Liver (tissue), 9 donors: ENCODE data around the gene AAGAB. TPM values are rescaled to one million over a fixed set of nuclear protein-coding genes. Genes with fewer than 3 reads are reported as not detected.

ENCODE experiments used
- DNase-seq: peaks from one replicate; pipeline ENCODE4 v3.0.0-alpha.2; 2017; ENCODE audit warnings: low spot score
- H3K27ac ChIP-seq, 2 donors: one replicate each; pipeline ENCODE4 v1.7.0; 2013; ENCODE audit warnings: inconsistent platforms in 2 of 2, low read length in 2 of 2, control low read depth in 1 of 2, low read depth in 1 of 2, mild to moderate bottlenecking in 1 of 2
- H3K27me3 ChIP-seq, 4 donors: one replicate each; pipeline versions ENCODE4 v1.6.1 to v1.7.0; 2013; ENCODE audit warnings: low read length in 3 of 4, inconsistent platforms in 1 of 4, mild to moderate bottlenecking in 1 of 4, moderate library complexity in 1 of 4; ENCODE audit not compliant: control insufficient read depth in 4 of 4, insufficient read depth in 4 of 4
- H3K36me3 ChIP-seq, 4 donors: one replicate each; pipeline versions ENCODE4 v1.6.1 to v1.7.0; 2013; ENCODE audit warnings: low read length in 3 of 4, mild to moderate bottlenecking in 3 of 4, low read depth in 1 of 4, moderate library complexity in 1 of 4; ENCODE audit not compliant: control insufficient read depth in 4 of 4, insufficient read depth in 3 of 4
- H3K4me1 ChIP-seq, 4 donors: one replicate each; pipeline versions ENCODE4 v1.6.1 to v1.7.0; 2013; ENCODE audit warnings: low read length in 3 of 4, mild to moderate bottlenecking in 3 of 4, moderate library complexity in 1 of 4; ENCODE audit not compliant: control insufficient read depth in 4 of 4, insufficient read depth in 4 of 4
- H3K4me3 ChIP-seq, 3 donors: one replicate each; pipeline versions ENCODE4 v1.6.1 to v1.7.0; 2013; ENCODE audit warnings: low read length in 3 of 3, control low read depth in 1 of 3, low read depth in 1 of 3, mild to moderate bottlenecking in 1 of 3
- H3K9ac ChIP-seq, 2 donors: one replicate each; pipeline ENCODE4 v1.7.0; 2013; ENCODE audit warnings: low read length in 2 of 2, mild to moderate bottlenecking in 2 of 2, moderate library complexity in 2 of 2, control low read depth in 1 of 2, low read depth in 1 of 2
- H3K9me3 ChIP-seq, 4 donors: one replicate each; pipeline versions ENCODE4 v1.6.1 to v1.7.0; 2013; ENCODE audit warnings: low read length in 3 of 4; ENCODE audit not compliant: control insufficient read depth in 4 of 4
- ATF3 ChIP-seq: IDR thresholded peaks from 2 replicates; pipeline ENCODE4 v1.6.1; 2016; ENCODE audit warnings: antibody characterized with exemption
- CTCF ChIP-seq: fragments of 150-350 bp; IDR thresholded peaks from 2 replicates; pipeline ENCODE4 v1.5.1; 2017; ENCODE audit warnings: improper control_type of control experiment, low read depth, low read length; ENCODE audit not compliant: missing input control
- EGR1 ChIP-seq, 2 donors: IDR thresholded peaks; 2 replicates each; pipeline ENCODE4 v1.6.1; 2016 to 2018; ENCODE audit warnings: antibody characterized with exemption in 2 of 2, low read depth in 2 of 2
- FOXA1 ChIP-seq: IDR thresholded peaks from 2 replicates; pipeline ENCODE4 v1.6.1; 2016; ENCODE audit warnings: antibody characterized with exemption
- FOXA2 ChIP-seq: IDR thresholded peaks from 2 replicates; pipeline ENCODE4 v1.6.1; 2016; ENCODE audit warnings: antibody characterized with exemption
- GABPA ChIP-seq, 2 donors: IDR thresholded peaks in 1 of 2; conservative IDR thresholded peaks in 1 of 2; 2 replicates each; pipeline ENCODE4 v1.6.1; 2016; ENCODE audit warnings: antibody characterized with exemption in 2 of 2, mild to moderate bottlenecking in 1 of 2, moderate library complexity in 1 of 2
- HNF4A ChIP-seq, 2 donors: conservative IDR thresholded peaks; 2 replicates each; pipeline ENCODE4 v1.6.1; 2016; ENCODE audit warnings: antibody characterized with exemption in 2 of 2, mild to moderate bottlenecking in 2 of 2
- HNF4G ChIP-seq: IDR thresholded peaks from 2 replicates; pipeline ENCODE4 v1.6.1; 2016; ENCODE audit warnings: antibody characterized with exemption
- JUND ChIP-seq, 2 donors: IDR thresholded peaks; 2 replicates each; pipeline ENCODE4 v1.6.1; 2016; ENCODE audit warnings: antibody characterized with exemption in 2 of 2
- MAX ChIP-seq: IDR thresholded peaks from 2 replicates; pipeline ENCODE4 v1.6.1; 2016; ENCODE audit warnings: antibody characterized with exemption
- NR2F2 ChIP-seq: IDR thresholded peaks from 2 replicates; pipeline ENCODE4 v1.6.1; 2016; ENCODE audit warnings: antibody characterized with exemption
- RAD21 ChIP-seq, 2 donors: IDR thresholded peaks; 2 replicates each; pipeline ENCODE4 v1.6.1; 2016; ENCODE audit warnings: antibody characterized with exemption in 2 of 2, mild to moderate bottlenecking in 2 of 2
- REST ChIP-seq: IDR thresholded peaks from 2 replicates; pipeline ENCODE4 v1.6.1; 2016; ENCODE audit warnings: antibody characterized with exemption, mild to moderate bottlenecking
- RXRA ChIP-seq, 2 donors: IDR thresholded peaks; 2 replicates each; pipeline ENCODE4 v1.6.1; 2017 to 2018; ENCODE audit warnings: antibody characterized with exemption in 2 of 2, mild to moderate bottlenecking in 1 of 2
- SP1 ChIP-seq: IDR thresholded peaks from 2 replicates; pipeline ENCODE4 v1.6.1; 2018; ENCODE audit warnings: antibody characterized with exemption, mild to moderate bottlenecking
- TAF1 ChIP-seq: conservative IDR thresholded peaks from 2 replicates; pipeline ENCODE4 v1.6.1; 2016; ENCODE audit warnings: antibody characterized with exemption, mild to moderate bottlenecking
- YY1 ChIP-seq: IDR thresholded peaks from 2 replicates; pipeline ENCODE4 v1.6.1; 2016; ENCODE audit warnings: antibody characterized with exemption, mild to moderate bottlenecking
- ZBTB33 ChIP-seq: IDR thresholded peaks from 2 replicates; pipeline ENCODE4 v1.6.1; 2016; ENCODE audit warnings: antibody characterized with exemption
- WGBS: extraction: QIAGEN DNeasy Blood & Tissue Kit; methylation state at CpG from one replicate; pipeline ENCODE4 v1.1.7; 2013; 5-methylcytosine and 5-hydroxymethylcytosine counted together
- polyA plus RNA-seq, 2 donors: library from polyadenylated mRNA; stranded (reverse) in 1 of 2; unstranded in 1 of 2; fragments of 200-250 nt in 1 of 2; fragments of >200 nt in 1 of 2; fragmentation: Nextera tagmentation in 1 of 2; extraction: Ambion mirVana in 1 of 2; gene quantifications; one replicate each; pipeline versions ENCODE4 v1.2.1 to v1.2.3, GENCODE V29; 2013 to 2015
- total RNA-seq, 2 donors: library from RNA; depleted of rRNA; stranded (reverse); fragments of >200 nt; gene quantifications; one replicate each; pipeline ENCODE4 v1.2.3, GENCODE V29; 2014
- donor health status: healthy.
- donor health status: healthy.
- donor health status: healthy.
- donor health status: healthy.
- donor health status: healthy.

Gene AAGAB
- total and polyA plus RNA-seq, 4 donors: 3.6 to 22.3 (median 13.0) TPM

GRCh38 chr15:67173786-67174185 is 80.7 kb downstream of the AAGAB start:
- H3K27ac ChIP-seq: no peak overlapping the region
- no peak for DNase-seq
- no peak overlapping the region for H3K4me3 ChIP-seq
- peaks cover 2 to 33% (median 11%) of the 10 kb centered on the region in 4 donors for H3K36me3 ChIP-seq
- H3K4me1 ChIP-seq: peaks cover 0 to 5% (median under 1%) of the 10 kb centered on the region in 4 donors
- 97% methylated on average over 8 of the region's 8 CpGs for WGBS
- H3K27me3 ChIP-seq: no peaks in the 10 kb centered on the region
- H3K9ac ChIP-seq: no peak overlapping the region
- TF ChIP-seq FOXA2 (no peak), FOXA1 (no peak), TAF1 (no peak), ZBTB33 (no peak), HNF4A (conservative IDR thresholded peaks at IDR 0.05) (no peak), YY1 (no peak)
- H3K9me3 ChIP-seq: no peaks in the 10 kb centered on the region

- no peak for TF ChIP-seq SP1
- no peak for TF ChIP-seq FOXA1
- TF ChIP-seq RXRA (IDR thresholded peaks at IDR 0.05): no peak
- Histone ChIP-seq H3K4me3 (no peak overlapping the region), H3K36me3 (peaks cover 2 to 29% (median 11%) of the 10 kb centered on the region in 4 donors), H3K27ac (no peak overlapping the region), H3K27me3 (no peaks in the 10 kb centered on the region), H3K9me3 (no peaks in the 10 kb centered on the region), H3K4me1 (peaks cover 0 to 5% (median 3%) of the 10 kb centered on the region in 4 donors), H3K9ac (no peak overlapping the region)
- 95% methylated on average over 8 of the region's 8 CpGs for WGBS
- no peak for DNase-seq
Measured at GRCh38 chr15:67173005-67173404, 81.5 kb downstream of the AAGAB start.

GRCh38 chr15:67172172-67172571 is 82.3 kb downstream of the AAGAB start:
- Histone ChIP-seq H3K27ac (no peak overlapping the region), H3K4me1 (peaks cover 2 to 13% (median 8%) of the 10 kb centered on the region in 4 donors), H3K4me3 (no peak overlapping the region), H3K9ac (no peak overlapping the region), H3K9me3 (no peaks in the 10 kb centered on the region), H3K27me3 (no peaks in the 10 kb centered on the region), H3K36me3 (peaks cover 2 to 27% (median 11%) of the 10 kb centered on the region in 4 donors)
- 97% methylated on average over 6 of the region's 6 CpGs for WGBS
- TF ChIP-seq YY1 (no peak), EGR1 (IDR thresholded peaks at IDR 0.05; ENCODE audit: low read depth in 2 of 2) (no peak), CTCF (no peak), FOXA2 (no peak), NR2F2 (no peak), ATF3 (no peak), RAD21 (IDR thresholded peaks at IDR 0.05) (no peak), JUND (IDR thresholded peaks at IDR 0.05) (no peak), MAX (no peak), ZBTB33 (no peak), HNF4G (no peak), RXRA (IDR thresholded peaks at IDR 0.05) (no peak), FOXA1 (no peak), GABPA (IDR thresholded peaks at IDR 0.05 in 1 of 2, conservative IDR thresholded peaks at IDR 0.05 in 1 of 2) (no peak), REST (no peak), HNF4A (conservative IDR thresholded peaks at IDR 0.05) (no peak), TAF1 (no peak), SP1 (no peak)
- DNase-seq: no peak
